ENCODE results near the gene CFAP77. TPM values are rescaled to one million over a fixed set of nuclear protein-coding genes. Genes with fewer than 3 reads are reported as not detected.

The CFAP77 gene
- total and polyA plus RNA-seq, 2 of the 8 experiments (the other 6 are each of a cell fraction or from before 2014, with no cell fraction given): 0.63 to 0.97 TPM

- H2BK12ac ChIP-seq (ENCODE audit: low read depth, low read length): no peak overlapping the region
These were observed 121.9 kb downstream of the CFAP77 start for GRCh38 chr9:132531710-132532570.

More at GRCh38 chr9:132531710-132532570, 121.9 kb downstream of the CFAP77 start:
- Histone ChIP-seq H3K23me2 (ENCODE audit: low read depth, low read length) (no peaks in the 10 kb centered on the region), H3K4me3 (ENCODE audit: extremely low read depth in 1 of 4, insufficient read depth in 2 of 4, low read depth in 3 of 4, low read length in 4 of 4) (no peak overlapping the region), H3K4me2 (ENCODE audit: insufficient read depth in 1 of 2, low read depth in 2 of 2, low read length in 2 of 2) (no peak overlapping the region; a peak in 1 of 4 replicates), H2BK15ac (ENCODE audit: low read length) (no peak overlapping the region), H4K20me1 (replicated peaks in 1 of 2; ENCODE audit: control insufficient read depth in 1 of 2, insufficient read depth in 2 of 2, low read length in 2 of 2) (no peaks in the 10 kb centered on the region), H3K79me2 (ENCODE audit: control insufficient read depth in 1 of 2, insufficient read depth in 2 of 2, low read length in 2 of 2) (no peaks in the 10 kb centered on the region), H3K9ac (replicated peaks in 1 of 4; ENCODE audit: extremely low read depth in 1 of 4, low read depth in 3 of 4, low read length in 3 of 4) (no peak overlapping the region), H3K56ac (replicated peaks; ENCODE audit: insufficient read length, low read depth, low read length) (no peak overlapping the region), H3K4me1 (replicated peaks in 1 of 4; ENCODE audit: control insufficient read depth in 3 of 4, insufficient read depth in 4 of 4, low read length in 3 of 4) (no peaks in the 10 kb centered on the region), H3K23ac (ENCODE audit: insufficient read length) (no peak overlapping the region), H4K91ac (replicated peaks; ENCODE audit: insufficient read length, low read length) (no peak overlapping the region), H3K27me3 (replicated peaks in 1 of 4; ENCODE audit: control insufficient read depth in 3 of 4, extremely low read depth in 1 of 4, insufficient read depth in 3 of 4, low read length in 3 of 4) (no peaks in the 10 kb centered on the region), H3K79me1 (ENCODE audit: low read depth, low read length) (no peaks in the 10 kb centered on the region), H2BK120ac (replicated peaks; ENCODE audit: low read depth, low read length) (no peak overlapping the region), H2AFZ (ENCODE audit: low read length) (no peak overlapping the region), H2BK5ac (ENCODE audit: low read depth, low read length) (no peak overlapping the region), H3K18ac (ENCODE audit: extremely low read depth, low read length) (no peak overlapping the region; the same call in 1 of the 2 replicates), H4K8ac (ENCODE audit: extremely low read depth, insufficient read depth, low read length) (no peak overlapping the region), H3K36me3 (ENCODE audit: control insufficient read depth in 2 of 4, insufficient read depth in 4 of 4, low read length in 3 of 4) (no peaks in the 10 kb centered on the region), H2BK20ac (ENCODE audit: low read length) (no peak overlapping the region), H3K27ac (ENCODE audit: low read depth, low read length) (no peak overlapping the region), H2AK5ac (ENCODE audit: low read depth, low read length) (no peak overlapping the region), H3K4ac (replicated peaks; ENCODE audit: insufficient read length, low read depth, low read length) (no peak overlapping the region), H3K14ac (ENCODE audit: insufficient read length) (no peak overlapping the region), H3K9me3 (ENCODE audit: insufficient read depth in 2 of 2, low read depth in 1 of 2, low read length in 1 of 2) (peaks cover 9 to 10% of the 10 kb centered on the region in 2 experiments), H4K5ac (ENCODE audit: insufficient read length, low read depth, low read length) (no peak overlapping the region)
- no peak for DNase-seq (ENCODE audit: low read depth in 1 of 2, low spot score in 2 of 2)
- TF ChIP-seq CBX8 (IDR thresholded peaks at IDR 0.05; ENCODE audit: borderline replicate concordance, low read depth, low read length) (no peak), POLR2A (IDR thresholded peaks at IDR 0.05; ENCODE audit: control extremely low read depth in 1 of 2, low read depth in 2 of 2, low read length in 2 of 2) (no peak), CEBPB (IDR thresholded peaks at IDR 0.05; ENCODE audit: low read depth, low read length) (no peak), FOSL1 (IDR thresholded peaks at IDR 0.05; ENCODE audit: insufficient read depth, low read depth, low read length) (no peak), RAD21 (IDR thresholded peaks at IDR 0.05 in 1 of 2, conservative IDR thresholded peaks at IDR 0.05 in 1 of 2; ENCODE audit: low read depth in 2 of 2, low read length in 2 of 2) (no peak)
- FAIRE-seq: no peak
- ChIA-PET POLR2A (ENCODE audit: partially characterized antibody) (no interaction called here), CTCF (ENCODE audit: partially characterized antibody) (interaction anchor here (0.8 to 3.3 kb wide), 13 partner anchors 8 to 237 kb away, joined by 3 to 19 read pairs (median 5); no protein-coding TSS in a partner anchor)
- 81% methylated on average over 25 of the region's 25 CpGs; no CpG with 5 or more reads in 1 of the 2 experiments for WGBS, 2 experiments (ENCODE audit: extremely low coverage in 1 of 2, insufficient coverage in 1 of 2, insufficient read length in 1 of 2, insufficient replicate concordance in 2 of 2, low coverage in 1 of 2, low lambda C conversion rate in 2 of 2, missing lambda C conversion rate in 1 of 2)

Measured in H1 (cell line).